Pancreas (tissue), 10 donors: ENCODE results near the gene CDK6. TPM values are rescaled to one million over a fixed set of nuclear protein-coding genes. Genes with fewer than 3 reads are reported as not detected.
A peak's percentile ranks its signal among the peaks of the same experiment; 100 is the strongest.
"Not testable (repeated sequence)": the region's sequence is repeated elsewhere in the genome, so short reads cannot be mapped to it uniquely, and the experiment has no call there.

Experiments used
- ATAC-seq, 4 donors: fragments of 200-7000 bp; cut with Tn5 transposase; one replicate each; pipeline versions ENCODE4 v1.8.0 to v1.9.1; 2020; ENCODE audit warnings: mild to moderate bottlenecking in 4 of 4, moderate library complexity in 4 of 4
- DNase-seq, 6 donors: peaks; one replicate each; pipeline ENCODE4 v3.0.0-alpha.2; 2020
- FAIRE-seq: peaks from 2 replicates; lab custom pipeline; 2012; peaks lifted over from hg19 to GRCh38; lab: Jason Lieb, UNC
- H3K27ac ChIP-seq, 4 donors: fragments of 200-600 bp; sonication (generic); 1 replicate in 3 of 4; 2 replicates in 1 of 4; pipeline versions ENCODE4 v1.5.0 to v1.8.0; 2020
- H3K27me3 ChIP-seq, 4 donors: fragments of 200-600 bp; one replicate each; pipeline ENCODE4 v1.8.0; 2021
- H3K36me3 ChIP-seq, 3 donors: fragments of 200-600 bp; sonication (generic) in 1 of 3; one replicate each; pipeline versions ENCODE4 v1.5.0 to v1.8.0; 2020 to 2021
- H3K4me1 ChIP-seq, 3 donors: fragments of 200-600 bp; one replicate each; pipeline ENCODE4 v1.8.0; 2021
- H3K4me3 ChIP-seq, 4 donors: fragments of 200-600 bp; sonication (generic) in 2 of 4; one replicate each; pipeline versions ENCODE4 v1.5.0 to v1.8.0; 2020 to 2021
- H3K9me3 ChIP-seq, 4 donors: fragments of 200-600 bp; one replicate each; pipeline ENCODE4 v1.8.0; 2021
- WGBS, 2 donors: extraction: QIAGEN DNeasy Blood & Tissue Kit; methylation state at CpG; one replicate each; pipeline ENCODE4 v1.1.7; 2013; 5-methylcytosine and 5-hydroxymethylcytosine counted together
- intact Hi-C, 3 donors: fragments of 100-400 bp; cut with DNase I; formaldehyde crosslinking; loops; one replicate each; pipeline versions ENCODE4 v1.11.1 to v1.14.2; 2022
- polyA plus RNA-seq, 2 donors: library from polyadenylated mRNA; stranded (reverse); fragments of 200-250 nt; gene quantifications; one replicate each; pipeline ENCODE4 v1.2.3, GENCODE V29; 2013
- total RNA-seq, 6 donors: library from RNA; stranded (reverse); fragmentation: NEBNext Ultra II Directional in 4 of 6; extraction: Animal tissue kit (Norgen Biotek cat#: 25700) in 4 of 6; gene quantifications; one replicate each; pipeline versions ENCODE4 v1.2.1 to v1.2.4, GENCODE V29; 2021 to 2023
- TF ChIP-seq, protein P1 (sequence below), 4 donors: fragments of 200-600 bp; sonication (generic) in 3 of 4; IDR thresholded peaks; one replicate each; pipeline versions ENCODE4 v1.5.0 to v1.8.0; 2021; ENCODE audit warnings: antibody characterized with exemption in 4 of 4
- donor health status: healthy with polysubstance abuse.
- donor health status: DM: no; HTN: no; CAD: no; lungs with moderate emphysema.
- donor health status: DM: no; HTN: no; CAD: no.
- donor health status: control.
- donor health status: control.
- donor health status: Bipolar disorder and iron deficiency.
- donor health status: DM: yes; HTN: yes; CAD: no.
- donor health status: DM: no; HTN: no; CAD: no.
- donor health status: DM: no; HTN: no; CAD: no.
- donor health status: DM: yes; HTN: yes; CAD: no.

CDK6 gene
- total and polyA plus RNA-seq, 8 donors: 2.4 to 33.4 (median 18.7) TPM

DNA sequence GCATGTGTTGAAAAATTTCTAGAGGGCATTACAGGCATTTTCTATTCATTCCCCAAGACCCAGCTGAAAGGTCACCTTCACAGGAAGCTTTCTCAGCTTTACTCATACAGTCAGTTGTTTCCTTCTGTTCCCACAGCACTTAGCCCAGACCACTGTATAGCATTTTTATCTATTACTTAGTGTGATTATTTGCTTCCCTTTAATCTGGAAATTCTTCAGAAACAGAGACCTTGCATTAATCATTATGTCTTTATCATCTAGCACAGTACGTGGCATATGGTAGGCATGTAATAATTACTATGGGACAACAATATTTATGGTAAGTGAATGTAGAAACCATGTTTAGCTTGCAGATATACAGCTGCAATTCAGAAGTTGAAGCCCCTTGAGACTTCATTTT is 38.2 kb upstream of the CDK6 start:
- DNase-seq: no peak
- Histone ChIP-seq H3K4me1 (no peaks in the 10 kb centered on the region), H3K27me3 (no peaks in the 10 kb centered on the region), H3K36me3 (no peaks in the 10 kb centered on the region), H3K27ac (no peak overlapping the region), H3K9me3 (no peaks in the 10 kb centered on the region), H3K4me3 (no peak overlapping the region)
- ATAC-seq: no peak
- TF ChIP-seq, protein P1, sequence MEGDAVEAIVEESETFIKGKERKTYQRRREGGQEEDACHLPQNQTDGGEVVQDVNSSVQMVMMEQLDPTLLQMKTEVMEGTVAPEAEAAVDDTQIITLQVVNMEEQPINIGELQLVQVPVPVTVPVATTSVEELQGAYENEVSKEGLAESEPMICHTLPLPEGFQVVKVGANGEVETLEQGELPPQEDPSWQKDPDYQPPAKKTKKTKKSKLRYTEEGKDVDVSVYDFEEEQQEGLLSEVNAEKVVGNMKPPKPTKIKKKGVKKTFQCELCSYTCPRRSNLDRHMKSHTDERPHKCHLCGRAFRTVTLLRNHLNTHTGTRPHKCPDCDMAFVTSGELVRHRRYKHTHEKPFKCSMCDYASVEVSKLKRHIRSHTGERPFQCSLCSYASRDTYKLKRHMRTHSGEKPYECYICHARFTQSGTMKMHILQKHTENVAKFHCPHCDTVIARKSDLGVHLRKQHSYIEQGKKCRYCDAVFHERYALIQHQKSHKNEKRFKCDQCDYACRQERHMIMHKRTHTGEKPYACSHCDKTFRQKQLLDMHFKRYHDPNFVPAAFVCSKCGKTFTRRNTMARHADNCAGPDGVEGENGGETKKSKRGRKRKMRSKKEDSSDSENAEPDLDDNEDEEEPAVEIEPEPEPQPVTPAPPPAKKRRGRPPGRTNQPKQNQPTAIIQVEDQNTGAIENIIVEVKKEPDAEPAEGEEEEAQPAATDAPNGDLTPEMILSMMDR (IDR thresholded peaks at IDR 0.05): no peak
- no peak for FAIRE-seq
- intact Hi-C loops: no loop called here
- WGBS, 2 donors: 49 to 63% methylated on average over 1 of the region's 1 CpG

DNA sequence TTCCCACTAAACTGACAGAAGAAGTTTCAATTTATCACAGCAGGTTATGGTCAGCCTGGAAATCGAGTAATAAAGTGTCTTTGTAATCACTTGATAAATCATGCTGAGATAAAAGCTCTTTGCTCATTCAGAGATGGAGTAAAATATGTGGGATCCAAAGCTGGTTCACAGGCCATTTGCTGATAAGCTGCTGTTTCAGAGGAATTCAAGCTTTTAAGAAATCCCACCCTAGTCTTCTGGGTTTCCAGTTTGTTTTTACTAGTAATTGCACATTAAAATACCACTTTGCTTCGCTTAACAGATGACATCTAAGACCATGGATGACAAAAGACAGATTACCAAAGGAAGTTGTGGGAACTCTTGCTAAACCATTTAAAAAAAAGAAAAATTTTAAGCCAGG is 37.4 kb upstream of the CDK6 start:
- no peaks in the 10 kb centered on the region for H3K27me3 ChIP-seq
- H3K36me3 ChIP-seq: no peaks in the 10 kb centered on the region
- intact Hi-C loops: no loop called here
- no peak for DNase-seq
- no peak overlapping the region for H3K4me3 ChIP-seq
- no peak for ATAC-seq
- 33 to 46% methylated on average over 2 of the region's 2 CpGs for WGBS, 2 donors
- TF ChIP-seq, protein P1 (IDR thresholded peaks at IDR 0.05): no peak
- no peak overlapping the region for H3K27ac ChIP-seq
- FAIRE-seq: no peak
- H3K9me3 ChIP-seq: no peaks in the 10 kb centered on the region
- H3K4me1 ChIP-seq: no peaks in the 10 kb centered on the region

DNA sequence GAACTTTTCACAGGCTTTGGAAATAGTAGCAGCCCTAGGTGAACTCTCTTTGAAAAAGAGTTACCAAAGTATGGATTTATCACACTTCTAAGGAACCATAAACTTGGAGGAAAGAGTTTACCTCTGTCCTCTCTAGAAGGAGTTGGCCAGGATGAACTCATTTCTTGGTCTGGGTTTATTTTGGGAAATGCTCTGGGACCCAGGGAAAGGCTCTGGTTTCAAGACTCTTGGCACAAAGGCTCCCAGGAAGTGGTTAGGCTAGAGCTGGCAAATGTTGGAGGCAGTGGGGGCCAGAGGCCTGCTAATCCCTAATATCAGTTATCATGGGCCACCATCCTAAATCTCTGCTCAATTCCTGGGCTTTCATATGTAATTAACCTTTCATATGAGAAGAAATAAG is 36.3 kb upstream of the CDK6 start:
- Histone ChIP-seq H3K4me3 (no peak overlapping the region), H3K4me1 (no peaks in the 10 kb centered on the region), H3K9me3 (no peaks in the 10 kb centered on the region), H3K27ac (no peak overlapping the region), H3K27me3 (no peaks in the 10 kb centered on the region), H3K36me3 (no peaks in the 10 kb centered on the region)
- no peak for ATAC-seq
- intact Hi-C loops: no loop called here
- no peak for DNase-seq
- no peak for FAIRE-seq
- TF ChIP-seq, protein P1 (IDR thresholded peaks at IDR 0.05): no peak

DNA sequence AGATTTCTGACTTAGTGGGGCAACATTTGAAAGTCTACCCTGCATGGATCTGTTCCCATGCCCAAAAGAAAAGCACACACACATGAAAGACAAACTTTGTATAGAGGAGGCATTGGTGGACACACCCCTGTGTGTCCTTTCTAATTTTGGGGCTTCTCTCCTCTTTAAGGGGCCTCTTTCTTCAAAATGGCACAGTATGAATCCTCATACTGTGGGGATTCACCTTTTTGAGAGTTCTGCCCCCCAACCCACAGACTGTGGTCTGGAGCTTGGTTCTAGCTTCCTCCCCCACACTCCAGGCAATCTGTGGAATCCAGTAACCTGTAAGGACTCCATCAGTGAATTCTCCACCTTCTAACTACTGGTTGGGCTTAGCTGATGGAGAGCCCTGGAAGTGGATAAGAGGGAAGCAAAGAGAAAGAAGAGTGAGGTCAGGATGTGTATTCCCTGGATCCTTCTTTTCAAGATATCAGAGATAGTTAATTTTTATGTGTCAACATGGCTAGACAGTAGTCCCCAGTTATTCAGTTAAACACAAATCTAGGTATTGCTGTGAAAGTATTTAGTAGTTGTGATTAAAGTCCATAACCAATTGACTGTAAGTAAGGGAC is 32.4 kb upstream of the CDK6 start:
- Histone ChIP-seq H3K4me3 (no peak overlapping the region), H3K36me3 (no peaks in the 10 kb centered on the region), H3K27me3 (no peaks in the 10 kb centered on the region), H3K4me1 (no peaks in the 10 kb centered on the region), H3K27ac (no peak overlapping the region), H3K9me3 (no peaks in the 10 kb centered on the region)
- ATAC-seq (no peak), FAIRE-seq (no peak), DNase-seq (no peak)
- TF ChIP-seq, protein P1 (IDR thresholded peaks at IDR 0.05): no peak
- intact Hi-C loops: no loop called here

DNA sequence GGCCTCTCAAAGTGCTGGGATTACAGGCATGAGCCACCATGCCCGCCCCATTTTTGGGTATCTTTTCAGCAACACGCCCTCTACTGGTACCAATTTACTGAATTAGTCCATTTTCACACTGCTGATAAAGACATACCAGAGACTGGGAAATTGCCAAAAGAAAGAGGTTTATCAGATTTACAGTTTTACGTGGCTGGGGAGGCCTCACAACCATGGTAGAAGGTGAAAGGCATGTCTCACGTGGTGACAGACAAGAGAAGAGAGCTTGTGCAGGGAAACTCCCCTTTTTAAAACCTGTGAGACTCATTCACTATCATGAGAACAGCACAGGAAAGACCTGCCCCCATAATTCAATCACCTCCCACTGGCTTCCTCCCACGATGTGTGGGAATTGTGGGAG is 27.8 kb upstream of the CDK6 start:
- ATAC-seq: peak in 1 of 4 donors; percentile 21
- H3K36me3 ChIP-seq: not testable (repeated sequence)

More for the DNA sequence above, 27.8 kb upstream of the CDK6 start:
- H3K27ac ChIP-seq, H3K27me3 ChIP-seq, FAIRE-seq, intact Hi-C loops, H3K4me3 ChIP-seq, DNase-seq, H3K4me1 ChIP-seq, H3K9me3 ChIP-seq: not testable (repeated sequence)
- WGBS, 2 donors: 23 to 32% methylated on average over 5 of the region's 5 CpGs
